ENCODE data around the gene WDR86. TPM values are rescaled to one million over a fixed set of nuclear protein-coding genes. Genes with fewer than 3 reads are reported as not detected.

Gene WDR86
- total RNA-seq, 1 donor from 2014 or later: 19.4 TPM

GRCh38 chr7:151336027-151336708, 73.7 kb downstream of the WDR86 start:
- TF ChIP-seq POLR2AphosphoS5 (IDR thresholded peaks at IDR 0.05; ENCODE audit: insufficient read depth in 1 of 2, low read depth in 1 of 2): no peak
- TF ChIP-seq POLR2A (IDR thresholded peaks at IDR 0.05): no peak
- no peak for TF ChIP-seq CTCF (IDR thresholded peaks at IDR 0.05)
- H3K4me3 ChIP-seq: no peak overlapping the region
- DNase-seq (ENCODE audit: extremely low spot score in 2 of 2): no peak
- intact Hi-C loops (cut with DNase I): no loop called here
- H3K27ac ChIP-seq: no peak overlapping the region
- H3K9me3 ChIP-seq: no peaks in the 10 kb centered on the region
- H3K27me3 ChIP-seq: no peaks in the 10 kb centered on the region
- H3K4me1 ChIP-seq: peaks cover 12% of the 10 kb centered on the region
- no peaks in the 10 kb centered on the region for H3K36me3 ChIP-seq

GRCh38 chr7:151334628-151335027, 75.2 kb downstream of the WDR86 start:
- Histone ChIP-seq H3K27me3 (no peaks in the 10 kb centered on the region), H3K36me3 (no peaks in the 10 kb centered on the region), H3K9me3 (no peaks in the 10 kb centered on the region), H3K4me1 (no peaks in the 10 kb centered on the region), H3K4me3 (no peak overlapping the region), H3K27ac (no peak overlapping the region)
- TF ChIP-seq POLR2A (IDR thresholded peaks at IDR 0.05): no peak
- no peak for TF ChIP-seq POLR2AphosphoS5 (IDR thresholded peaks at IDR 0.05; ENCODE audit: insufficient read depth in 1 of 2, low read depth in 1 of 2)
- no peak for TF ChIP-seq CTCF (IDR thresholded peaks at IDR 0.05)
- no peak for DNase-seq (ENCODE audit: extremely low spot score in 2 of 2)
- intact Hi-C loops (cut with DNase I): no loop called here

Small RNA genes within 50 kb of the gene (microRNA-seq; reads per million reads assigned to microRNA genes)
- not detected for gene MIR3907 (ENCODE audit: borderline number of aligned reads, borderline replicate concordance)

Small RNA genes within 50 kb of the gene (small RNA-seq; reads per million reads assigned to genes)
- gene MIR3907: not detected

Other genes starting within 250 kb of the WDR86 start
- not detected for gene GBX1, start 242.3 kb downstream of the WDR86 start, total RNA-seq
- gene ASB10, start 222.8 kb downstream of the WDR86 start, total RNA-seq: not detected
- gene H2BK1, start 199.6 kb downstream of the WDR86 start, total RNA-seq: not detected
- 25.3 TPM for gene ABCF2, start 182.8 kb downstream of the WDR86 start, total RNA-seq
- 28.0 TPM for gene CHPF2, start 177.6 kb downstream of the WDR86 start, total RNA-seq
- gene SMARCD3, start 161.3 kb downstream of the WDR86 start, total RNA-seq: 39.8 TPM
- gene NUB1, start 68.2 kb downstream of the WDR86 start, total RNA-seq: 46.2 TPM
- gene CRYGN, start 30.1 kb upstream of the WDR86 start, total RNA-seq: not detected
- gene RHEB, start 109.9 kb upstream of the WDR86 start, total RNA-seq: 74.2 TPM

Data from vagina (tissue), 2 donors.